Endothelial cell (in vitro differentiated cells): ENCODE data around the gene MINK1. TPM values are rescaled to one million over a fixed set of nuclear protein-coding genes. Genes with fewer than 3 reads are reported as not detected.

Experiments used
- DNase-seq: peaks from one replicate; pipeline ENCODE4 v3.0.0; 2021; ENCODE audit warnings: low spot score
- H3K27ac Mint-ChIP-seq: one replicate; pipeline ENCODE4 v1.8.0; 2021; ENCODE audit warnings: mixed read lengths, inconsistent platforms; ENCODE audit not compliant: unreplicated experiment
- H3K27me3 Mint-ChIP-seq: one replicate; pipeline ENCODE4 v1.8.0; 2021; ENCODE audit warnings: mild to moderate bottlenecking, moderate library complexity, mixed read lengths, inconsistent platforms; ENCODE audit not compliant: unreplicated experiment
- H3K36me3 Mint-ChIP-seq: one replicate; pipeline ENCODE4 v1.8.0; 2021; ENCODE audit warnings: mild to moderate bottlenecking, low read depth, mixed read lengths, inconsistent platforms; ENCODE audit not compliant: unreplicated experiment
- H3K4me1 Mint-ChIP-seq: one replicate; pipeline ENCODE4 v1.8.0; 2021; ENCODE audit warnings: mild to moderate bottlenecking, mixed read lengths, inconsistent platforms; ENCODE audit not compliant: unreplicated experiment
- H3K4me3 Mint-ChIP-seq: one replicate; pipeline ENCODE4 v1.8.0; 2021; ENCODE audit warnings: mild to moderate bottlenecking, mixed read lengths, inconsistent platforms; ENCODE audit not compliant: unreplicated experiment
- H3K9me3 Mint-ChIP-seq: one replicate; pipeline ENCODE4 v1.8.0; 2021; ENCODE audit warnings: mixed read lengths, inconsistent platforms; ENCODE audit not compliant: unreplicated experiment
- total RNA-seq: library from RNA; stranded (reverse); fragmentation: NEBNext Ultra II Directional; extraction: Animal tissue kit (Norgen Biotek cat#: 25700); gene quantifications from one replicate; pipeline ENCODE4 v1.2.1, GENCODE V29; 2021; ENCODE audit not compliant: unreplicated experiment
- TF ChIP-seq, protein P1 (sequence below): fragments of 200-600 bp; sonication (generic); IDR thresholded peaks from one replicate; pipeline ENCODE4 v1.5.0; 2021; ENCODE audit warnings: antibody characterized with exemption; ENCODE audit not compliant: unreplicated experiment

Gene MINK1
- total RNA-seq, 1 donor from 2014 or later = 176 TPM

DNA sequence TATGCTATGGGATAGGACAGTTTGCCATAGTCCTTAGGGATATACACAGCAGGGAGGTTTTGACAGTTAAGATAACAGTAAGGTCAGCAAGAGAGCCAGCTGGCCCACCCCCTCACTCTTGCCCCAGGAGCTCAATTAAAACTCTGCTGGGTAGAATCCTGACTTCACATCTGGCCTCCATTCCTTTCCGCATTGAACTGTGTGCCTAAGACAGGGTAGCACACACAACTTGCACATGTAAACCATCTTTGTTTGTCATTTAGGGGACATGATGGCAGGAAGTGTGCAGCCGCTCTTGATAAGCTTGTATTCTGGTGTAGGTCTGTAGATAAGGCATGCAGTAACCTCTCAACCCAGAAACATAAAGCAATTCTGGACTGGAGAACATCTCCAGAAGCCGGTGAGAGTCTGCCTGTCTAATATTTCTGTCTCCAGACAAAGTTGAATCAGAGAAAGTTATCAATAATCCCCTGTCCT lies 5.2 kb downstream of the MINK1 start:
- Mint-ChIP-seq H3K27ac (no peak overlapping the region), H3K27me3 (peaks cover 4% of the 10 kb centered on the region)

GRCh38 chr17:4839221-4839620 lies 6.1 kb downstream of the MINK1 start:
- Mint-ChIP-seq H3K4me3 (no peak overlapping the region), H3K36me3 (peaks cover 10% of the 10 kb centered on the region), H3K4me1 (peaks cover 43% of the 10 kb centered on the region), H3K27ac (no peak overlapping the region), H3K9me3 (no peaks in the 10 kb centered on the region), H3K27me3 (peaks cover 4% of the 10 kb centered on the region)
- TF ChIP-seq, protein P1, sequence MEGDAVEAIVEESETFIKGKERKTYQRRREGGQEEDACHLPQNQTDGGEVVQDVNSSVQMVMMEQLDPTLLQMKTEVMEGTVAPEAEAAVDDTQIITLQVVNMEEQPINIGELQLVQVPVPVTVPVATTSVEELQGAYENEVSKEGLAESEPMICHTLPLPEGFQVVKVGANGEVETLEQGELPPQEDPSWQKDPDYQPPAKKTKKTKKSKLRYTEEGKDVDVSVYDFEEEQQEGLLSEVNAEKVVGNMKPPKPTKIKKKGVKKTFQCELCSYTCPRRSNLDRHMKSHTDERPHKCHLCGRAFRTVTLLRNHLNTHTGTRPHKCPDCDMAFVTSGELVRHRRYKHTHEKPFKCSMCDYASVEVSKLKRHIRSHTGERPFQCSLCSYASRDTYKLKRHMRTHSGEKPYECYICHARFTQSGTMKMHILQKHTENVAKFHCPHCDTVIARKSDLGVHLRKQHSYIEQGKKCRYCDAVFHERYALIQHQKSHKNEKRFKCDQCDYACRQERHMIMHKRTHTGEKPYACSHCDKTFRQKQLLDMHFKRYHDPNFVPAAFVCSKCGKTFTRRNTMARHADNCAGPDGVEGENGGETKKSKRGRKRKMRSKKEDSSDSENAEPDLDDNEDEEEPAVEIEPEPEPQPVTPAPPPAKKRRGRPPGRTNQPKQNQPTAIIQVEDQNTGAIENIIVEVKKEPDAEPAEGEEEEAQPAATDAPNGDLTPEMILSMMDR = no peak
- no peak for DNase-seq

More for the DNA sequence above, 5.2 kb downstream of the MINK1 start:
- TF ChIP-seq, protein P1 = no peak
- H3K4me3 Mint-ChIP-seq = peak overlapping the region; percentile 23
- peaks cover 16% of the 10 kb centered on the region for H3K36me3 Mint-ChIP-seq
- H3K4me1 Mint-ChIP-seq = peaks cover 49% of the 10 kb centered on the region
- H3K9me3 Mint-ChIP-seq = no peaks in the 10 kb centered on the region
- no peak for DNase-seq

DNA sequence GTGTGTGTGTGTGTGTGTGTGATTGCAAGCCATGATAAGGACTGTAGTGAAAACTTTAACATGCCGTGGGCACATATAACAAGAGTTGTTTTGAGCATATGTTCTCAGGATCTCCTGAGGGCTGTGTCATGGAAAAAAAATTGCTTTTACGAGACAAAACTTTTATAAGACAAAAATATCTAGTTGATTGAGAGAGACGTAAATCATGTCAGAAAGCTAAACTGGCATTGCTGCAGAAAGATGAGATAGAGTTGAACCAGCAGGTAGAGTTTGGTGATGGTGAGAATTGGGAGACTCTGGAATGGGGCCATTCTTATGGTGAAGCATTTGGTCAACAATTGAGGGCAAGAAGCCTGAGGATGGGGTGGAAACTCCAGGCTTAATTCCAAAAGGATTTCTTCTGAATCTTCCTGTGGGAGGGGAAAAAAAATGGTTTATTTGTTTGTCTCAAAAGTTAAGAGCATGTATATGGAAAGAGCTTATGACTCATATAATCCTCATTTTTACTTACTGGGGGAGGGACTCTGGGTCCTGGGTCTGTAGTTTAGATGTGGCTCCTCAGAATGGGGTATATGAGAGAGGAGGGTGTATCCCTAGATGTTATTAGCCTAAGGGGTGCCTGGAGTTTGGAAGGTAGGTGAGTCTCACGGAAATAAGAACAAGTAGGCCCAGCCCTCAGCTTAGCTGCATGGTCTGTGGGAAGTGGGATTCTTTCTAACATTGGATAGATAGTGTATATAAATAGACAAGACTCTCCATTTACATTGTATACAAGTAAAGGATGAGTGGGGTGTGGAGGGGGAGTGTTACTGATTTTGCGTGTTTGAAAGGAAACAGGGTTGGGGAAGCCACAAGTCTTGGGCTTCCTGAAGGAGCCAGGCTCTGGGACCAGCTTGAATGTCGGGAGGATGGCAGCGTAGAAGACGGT lies 7.1 kb downstream of the MINK1 start:
- Mint-ChIP-seq H3K4me3 (peak overlapping the region; percentile 4), H3K4me1 (peaks cover 33% of the 10 kb centered on the region), H3K36me3 (peaks cover 6% of the 10 kb centered on the region), H3K9me3 (no peaks in the 10 kb centered on the region), H3K27me3 (peaks cover 4% of the 10 kb centered on the region), H3K27ac (no peak overlapping the region)
- no peak for DNase-seq
- TF ChIP-seq, protein P1 = no peak

DNA sequence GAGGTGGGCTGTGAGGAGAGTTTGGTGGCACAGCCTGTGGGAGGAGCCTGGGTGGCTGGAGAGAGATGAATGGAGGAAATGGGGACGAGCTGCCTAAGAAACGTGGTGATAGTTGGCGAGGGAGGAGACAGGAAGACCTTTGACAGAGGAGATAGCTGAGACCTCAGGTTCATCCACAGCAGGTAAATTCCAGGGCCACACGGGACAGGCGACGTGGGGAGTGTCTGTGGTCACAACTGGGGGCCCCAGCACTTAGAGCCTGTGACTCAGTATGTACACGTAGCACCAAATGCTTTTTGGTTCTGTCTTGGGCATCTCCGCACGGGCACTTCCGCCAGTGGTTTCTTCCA lies 7.7 kb downstream of the MINK1 start:
- no peaks in the 10 kb centered on the region for H3K9me3 Mint-ChIP-seq
- H3K4me3 Mint-ChIP-seq = peak overlapping the region; percentile 4
- peaks cover 31% of the 10 kb centered on the region for H3K4me1 Mint-ChIP-seq
- TF ChIP-seq, protein P1 = no peak
- peaks cover 4% of the 10 kb centered on the region for H3K27me3 Mint-ChIP-seq
- no peak overlapping the region for H3K27ac Mint-ChIP-seq
- no peak for DNase-seq
- H3K36me3 Mint-ChIP-seq = peaks cover 6% of the 10 kb centered on the region

DNA sequence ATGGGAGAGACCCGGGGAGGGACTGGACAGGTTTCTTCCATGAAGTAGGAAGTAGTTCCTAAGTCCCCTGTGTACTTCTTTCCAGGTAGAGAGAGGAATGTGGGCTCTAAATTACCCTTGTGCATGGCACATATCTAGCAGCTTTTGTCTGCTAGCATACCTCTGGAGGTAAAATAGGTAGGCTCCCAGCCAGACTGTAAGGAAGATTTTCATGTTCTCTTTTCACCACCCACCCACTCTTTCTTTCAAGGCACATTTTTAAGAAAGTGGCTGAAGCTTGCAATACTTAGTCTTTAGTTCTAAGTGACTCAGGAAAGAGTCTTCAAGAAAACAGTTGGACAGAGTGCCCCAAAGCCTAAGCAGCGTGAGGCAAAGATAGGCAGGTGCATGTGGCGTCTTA lies 9.2 kb downstream of the MINK1 start:
- H3K4me3 Mint-ChIP-seq = no peak overlapping the region
- H3K4me1 Mint-ChIP-seq = peaks cover 28% of the 10 kb centered on the region
- H3K27ac Mint-ChIP-seq = no peak overlapping the region
- DNase-seq = no peak
- TF ChIP-seq, protein P1 = no peak
- no peaks in the 10 kb centered on the region for H3K9me3 Mint-ChIP-seq
- peaks cover 4% of the 10 kb centered on the region for H3K27me3 Mint-ChIP-seq
- peaks cover 6% of the 10 kb centered on the region for H3K36me3 Mint-ChIP-seq
